Measurements from ENCODE around the gene GTF2F2.
"Not testable (repeated sequence)": the region's sequence is repeated elsewhere in the genome, so short reads cannot be mapped to it uniquely, and the experiment has no call there.

The GTF2F2 gene

DNA sequence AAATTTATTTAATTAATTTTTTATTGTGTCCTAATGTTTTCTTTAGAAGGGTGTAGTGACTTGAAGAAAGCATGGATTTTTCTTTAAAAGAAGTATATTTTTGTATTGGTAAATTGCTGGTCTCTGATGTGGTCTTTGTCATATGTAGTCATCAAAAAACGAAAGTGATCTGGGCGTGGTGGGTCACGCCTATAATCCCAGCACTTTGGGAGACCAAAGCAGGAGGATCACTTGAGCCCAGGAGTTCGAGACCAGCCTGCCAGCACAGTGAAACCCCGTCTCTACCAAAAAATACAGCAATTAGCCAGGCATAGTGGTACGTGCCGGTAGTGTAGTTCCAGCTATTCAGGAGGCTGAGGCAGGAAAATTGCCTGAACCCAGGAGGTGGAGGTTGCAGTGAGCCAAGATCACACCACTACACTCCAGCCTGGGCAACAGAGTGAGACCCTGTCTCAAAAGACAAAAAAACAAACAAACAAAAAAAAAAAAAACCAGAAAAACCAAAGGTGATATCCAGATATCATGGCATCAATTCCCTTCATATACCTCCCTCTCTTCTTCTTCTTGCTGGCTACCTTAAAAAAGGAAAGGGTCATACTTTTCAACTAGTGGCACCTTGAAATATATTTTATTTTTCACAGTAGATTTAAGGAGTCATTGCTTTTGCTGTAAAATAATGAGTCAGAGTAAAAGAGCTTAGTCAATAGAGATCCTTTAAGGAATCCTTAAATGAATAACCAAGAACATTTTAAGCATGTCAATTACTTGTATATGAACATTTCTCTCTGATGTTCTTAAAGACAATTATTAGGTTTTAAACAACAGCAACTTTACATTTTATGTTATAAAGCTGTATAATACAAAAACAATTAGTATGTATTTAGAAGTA lies 60.6 kb downstream of the GTF2F2 start:
- no peak for DNase-seq

DNA sequence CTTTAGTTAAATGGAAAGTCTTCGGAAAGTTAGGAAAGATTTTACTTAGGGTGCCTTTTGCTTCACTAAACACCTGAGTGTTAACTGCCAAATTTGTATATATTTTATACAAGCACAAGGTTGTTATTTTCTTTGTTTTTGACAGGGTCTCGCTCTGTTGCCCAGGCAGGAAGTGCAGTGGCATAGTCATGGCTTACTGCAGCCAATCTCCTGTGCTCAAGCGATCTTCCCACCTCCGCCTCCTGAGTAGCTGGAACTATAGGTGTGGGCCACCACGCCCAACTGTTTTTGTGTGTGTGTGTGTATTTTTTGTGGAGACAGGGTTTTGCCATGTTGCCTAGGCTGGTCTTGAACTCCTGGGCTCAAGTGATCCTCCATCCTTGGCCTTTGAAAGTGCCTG lies 64.4 kb downstream of the GTF2F2 start:
- no peak for DNase-seq

DNA sequence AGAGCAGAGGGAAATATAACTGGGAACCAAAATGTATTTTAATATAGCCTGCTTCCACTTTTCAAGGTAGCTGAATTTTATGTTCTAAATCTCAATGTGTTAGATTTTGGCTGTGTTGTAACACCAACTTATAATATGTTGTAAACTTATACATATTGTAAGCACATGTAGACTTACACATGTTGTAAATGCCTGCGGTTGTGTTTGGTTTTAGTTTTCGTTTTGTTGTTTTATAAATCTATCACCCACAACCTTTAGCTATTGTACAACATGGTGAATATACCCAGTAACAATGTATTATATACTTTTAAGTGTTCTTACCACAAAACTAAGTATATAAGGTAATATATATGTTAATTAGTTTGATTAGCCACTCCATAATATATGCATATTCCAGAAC lies 65.0 kb downstream of the GTF2F2 start:
- no peak for DNase-seq

DNA sequence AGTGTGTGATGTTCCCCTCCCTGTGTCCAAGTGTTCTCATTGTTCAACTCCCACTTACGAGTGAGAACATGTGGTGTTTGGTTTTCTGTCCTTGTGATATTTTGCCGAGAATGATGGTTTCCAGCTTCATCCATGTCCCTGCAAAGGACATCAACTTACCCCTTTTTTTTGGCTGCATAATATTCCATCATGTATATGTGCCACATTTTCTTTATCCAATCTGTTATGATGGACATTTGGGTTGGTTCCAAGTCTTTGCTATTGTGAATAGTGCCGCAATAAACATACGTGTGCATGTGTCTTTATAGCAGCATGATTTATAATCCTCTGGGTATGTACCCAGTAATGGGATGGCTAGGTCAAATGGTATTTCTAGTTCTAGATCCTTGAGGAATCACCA lies 68.8 kb downstream of the GTF2F2 start:
- DNase-seq = not testable (repeated sequence)

DNA sequence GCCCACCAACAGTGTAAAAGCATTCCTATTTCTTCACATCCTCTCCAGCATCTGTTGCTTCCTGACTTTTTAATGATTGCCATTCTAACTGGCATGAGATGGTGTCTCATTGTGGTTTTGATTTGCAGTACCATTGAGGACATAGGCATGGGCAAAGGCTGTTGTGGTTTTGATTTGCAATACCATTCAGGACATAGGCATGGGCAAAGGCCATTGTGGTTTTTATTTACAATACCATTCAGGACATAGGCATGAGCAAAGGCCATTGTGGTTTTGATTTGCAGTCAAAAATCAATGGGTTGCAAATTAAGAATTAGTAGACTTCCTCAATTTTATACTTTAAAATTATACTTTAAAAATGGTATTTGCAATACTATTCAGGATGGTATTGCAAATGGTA lies 69.2 kb downstream of the GTF2F2 start:
- DNase-seq = not testable (repeated sequence)

DNA sequence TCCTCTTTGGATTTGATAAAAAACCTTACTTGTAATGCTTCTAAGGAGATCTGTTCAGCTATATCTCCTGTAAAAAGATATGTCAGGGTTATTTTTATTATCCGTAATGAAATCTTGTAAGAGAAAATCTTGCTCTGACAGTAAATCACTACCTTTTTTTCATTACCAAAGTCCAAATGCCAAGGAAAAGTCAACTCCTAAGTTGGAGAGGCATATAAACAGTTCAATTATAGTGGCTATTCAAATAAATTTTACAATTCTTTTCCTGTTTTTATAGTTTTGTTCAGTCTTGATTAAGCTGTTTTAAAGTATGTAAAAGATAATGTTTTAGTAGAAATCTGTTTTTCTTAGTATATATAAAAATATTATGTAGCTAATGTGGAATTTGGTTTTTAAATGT lies 71.6 kb downstream of the GTF2F2 start:
- DNase-seq = no peak

DNA sequence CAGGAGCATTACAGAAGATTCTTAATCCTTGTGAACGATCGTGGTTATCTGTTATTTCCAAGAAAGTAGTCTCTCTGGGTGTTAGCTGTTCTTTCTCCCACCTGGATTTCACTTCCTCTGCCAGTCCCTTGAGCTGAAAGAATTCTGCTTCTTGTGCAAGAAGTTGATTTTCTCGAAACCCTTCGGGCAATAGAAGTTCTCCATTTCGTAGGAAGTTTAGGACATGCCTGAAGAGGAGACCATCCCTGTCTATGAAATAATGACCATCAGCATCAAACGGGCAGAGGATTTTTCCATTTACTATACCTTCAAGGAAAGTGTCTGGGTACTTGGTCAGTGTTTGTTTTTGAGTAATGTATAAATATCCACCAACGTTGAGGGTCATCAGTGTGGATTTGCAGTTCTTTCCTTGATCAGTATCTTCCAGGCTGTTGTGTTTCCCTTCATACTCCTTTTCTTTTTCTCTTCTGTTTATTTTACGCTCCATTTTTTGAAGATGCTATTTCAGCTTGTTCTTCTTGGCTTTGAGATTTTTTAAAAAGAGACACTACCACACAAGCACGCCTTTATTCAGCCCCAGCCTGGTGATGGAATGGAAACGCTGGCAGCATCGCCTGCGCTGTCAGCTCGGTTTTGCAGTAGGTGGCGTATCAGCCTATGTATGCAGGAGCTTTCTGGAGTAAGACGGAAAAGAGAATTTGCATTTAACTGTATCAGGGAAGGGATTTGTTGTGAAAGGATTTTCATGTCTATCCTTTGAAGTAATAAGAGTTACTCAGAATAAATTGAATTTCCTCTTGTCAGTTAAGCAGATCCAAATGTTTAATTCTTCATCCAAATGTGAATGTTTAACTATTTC lies 74.0 kb downstream of the GTF2F2 start:
- DNase-seq = no peak

DNA sequence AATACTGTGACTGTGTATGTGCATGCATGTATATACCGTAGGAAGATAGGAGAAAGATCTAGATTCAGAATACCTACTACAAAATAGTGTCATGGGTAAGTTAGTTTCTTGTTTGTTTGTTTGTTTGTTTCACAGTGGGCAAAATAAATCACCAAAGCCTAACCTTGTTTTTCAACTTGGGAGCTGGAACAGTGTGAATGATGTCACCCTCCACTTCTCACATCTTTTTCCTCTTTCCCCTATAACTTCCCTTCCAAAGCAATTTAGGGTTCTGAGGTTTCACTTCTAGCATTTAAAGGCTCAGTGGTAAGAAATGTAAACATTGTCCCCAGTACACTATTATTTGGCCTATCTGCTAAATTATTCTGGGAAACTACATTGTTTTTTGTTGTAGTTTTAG lies 75.1 kb downstream of the GTF2F2 start:
- DNase-seq = no peak

DNA sequence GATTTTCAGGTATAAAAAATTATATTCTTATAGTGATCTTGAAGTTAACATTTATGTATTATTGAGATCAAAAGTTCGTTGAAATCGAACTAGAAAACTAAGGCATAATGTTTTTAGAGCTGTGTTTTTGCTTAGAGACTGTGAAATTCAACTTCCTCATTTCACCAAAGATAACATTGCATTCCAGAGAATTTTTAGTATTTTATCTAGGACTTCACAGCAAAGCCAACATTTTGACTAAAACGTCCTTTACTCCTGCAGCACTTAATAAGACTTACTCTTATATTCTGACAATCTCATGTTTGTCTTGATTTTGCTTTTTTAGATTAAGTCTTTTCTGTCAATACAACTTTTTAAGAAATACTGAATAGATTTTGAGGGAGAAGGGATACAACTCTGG lies 75.8 kb downstream of the GTF2F2 start:
- DNase-seq = no peak

DNA sequence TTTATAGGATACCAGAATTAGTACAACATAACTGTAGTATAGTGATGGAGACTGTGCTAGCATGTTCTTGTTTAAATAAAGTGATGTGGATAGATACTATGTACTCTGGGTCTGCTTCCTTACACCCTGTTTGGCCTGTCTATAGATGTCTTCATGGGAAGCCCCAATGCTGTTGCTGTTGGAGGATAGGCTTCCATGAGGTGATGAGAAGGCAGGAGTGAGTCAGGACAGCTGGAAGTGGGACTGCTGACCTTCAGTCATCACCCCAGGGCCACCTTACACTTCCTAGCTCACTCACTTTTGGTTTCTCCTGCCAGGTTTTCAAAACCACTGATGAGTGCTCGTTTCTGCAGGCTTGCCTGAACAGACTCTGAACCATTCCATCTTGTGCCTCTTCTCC lies 76.3 kb downstream of the GTF2F2 start:
- DNase-seq = no peak

DNA sequence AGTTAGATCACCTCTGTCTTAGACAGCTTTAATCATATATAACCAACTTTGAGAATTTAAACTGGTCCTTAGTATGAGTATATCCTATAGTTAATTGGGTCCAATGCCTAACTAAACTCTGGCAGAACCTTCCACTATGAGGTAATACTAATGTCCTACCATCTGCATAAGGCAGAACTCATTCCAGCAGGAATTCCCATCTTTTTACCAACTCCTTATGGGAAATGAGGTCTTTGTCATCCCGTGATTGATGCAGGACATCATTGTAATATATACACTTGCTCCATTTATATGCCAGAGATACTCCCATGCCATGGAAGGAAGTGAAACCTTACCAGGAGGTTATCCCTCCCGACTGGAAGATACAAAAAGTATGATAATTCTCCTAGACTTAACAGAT lies 77.7 kb downstream of the GTF2F2 start:
- DNase-seq = no peak

DNA sequence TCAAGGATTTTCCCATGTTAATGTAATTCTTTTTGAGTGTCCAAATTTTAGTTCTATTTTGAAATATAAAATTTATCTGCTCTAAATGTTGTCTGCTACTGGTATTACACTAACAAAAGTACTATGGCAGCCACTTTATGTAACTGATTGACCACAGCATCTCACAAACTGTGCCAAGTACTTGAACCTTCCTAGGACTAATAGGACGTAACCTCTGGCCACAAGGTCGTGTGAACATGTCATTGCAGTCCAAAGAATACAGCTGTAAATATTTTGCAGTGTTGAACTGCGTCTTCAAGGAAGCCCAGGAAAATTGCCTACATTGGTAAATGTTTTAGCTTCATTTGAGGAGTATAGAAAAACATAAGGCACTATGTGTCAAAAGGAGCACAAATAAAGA lies 78.6 kb downstream of the GTF2F2 start:
- no peak for DNase-seq

DNA sequence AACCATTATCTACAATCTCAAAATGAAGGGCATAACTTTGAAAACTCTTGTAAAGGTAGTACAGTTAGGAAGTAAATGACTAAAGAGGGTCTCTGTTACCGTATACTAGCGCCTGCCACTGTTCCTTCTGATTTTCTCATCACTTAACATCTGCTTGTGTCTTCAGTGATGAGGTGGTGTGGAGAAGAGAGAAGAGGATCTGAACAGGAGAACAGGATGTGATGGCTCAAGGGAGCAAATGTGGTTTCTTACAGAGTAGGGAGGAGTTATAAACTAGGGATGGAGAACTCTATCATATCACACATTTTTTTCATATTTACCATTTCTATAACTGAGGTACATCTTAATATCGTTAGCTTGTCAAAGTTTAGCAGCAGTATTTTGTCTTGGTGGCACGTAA lies 79.4 kb downstream of the GTF2F2 start:
- no peak for DNase-seq

DNA sequence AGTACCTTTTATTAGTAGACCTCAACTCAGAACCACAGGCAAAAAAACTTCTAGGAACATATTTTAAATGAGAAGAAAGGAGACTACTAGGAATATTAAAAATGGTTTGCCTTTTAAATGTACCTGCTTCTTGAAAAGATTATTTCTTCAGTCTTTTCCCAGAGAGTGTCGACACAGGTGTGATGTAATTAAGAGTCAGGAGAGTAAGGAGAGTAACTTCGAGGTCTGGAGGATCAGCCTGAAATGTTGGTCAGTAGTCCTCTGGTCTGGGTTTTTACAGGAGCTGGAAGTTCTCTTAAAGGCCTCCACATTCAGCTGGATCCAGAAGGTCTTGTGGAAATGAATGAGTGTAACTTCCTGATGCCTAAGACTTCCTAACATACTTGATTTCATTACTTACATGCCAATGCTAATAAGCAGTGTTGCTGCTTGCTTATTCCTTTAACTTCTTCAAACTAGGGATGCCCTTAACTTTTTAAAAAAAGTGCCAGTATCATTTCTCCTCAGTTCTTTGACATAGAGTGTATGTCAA lies 80.5 kb downstream of the GTF2F2 start, which contains the start of gene KCTD4:
KCTD4 (minus strand) TSS at position 345 of the 532 bp plus-strand sequence. CDS start 6,478 bp downstream, outside the sequence.
- DNase-seq = no peak

DNA sequence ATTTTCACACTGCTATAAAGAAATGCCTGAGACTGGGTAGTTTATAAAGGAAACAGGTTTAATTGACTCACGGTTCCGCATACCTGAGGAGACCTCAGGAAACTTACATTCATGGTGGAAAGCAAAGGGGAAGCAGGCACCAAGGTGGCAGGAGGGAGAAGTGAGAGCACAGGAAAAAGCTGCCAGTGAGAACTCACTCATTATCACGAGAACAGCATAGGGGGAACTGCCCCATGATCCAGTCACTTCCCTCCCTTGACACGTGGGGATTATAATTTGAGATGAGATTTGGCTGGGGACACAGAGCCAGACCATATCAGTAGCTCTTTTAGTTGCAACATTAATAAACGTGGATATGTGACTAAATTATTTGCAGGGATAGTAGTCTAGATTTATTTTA lies 84.8 kb downstream of the GTF2F2 start:
- no peak for DNase-seq

DNA sequence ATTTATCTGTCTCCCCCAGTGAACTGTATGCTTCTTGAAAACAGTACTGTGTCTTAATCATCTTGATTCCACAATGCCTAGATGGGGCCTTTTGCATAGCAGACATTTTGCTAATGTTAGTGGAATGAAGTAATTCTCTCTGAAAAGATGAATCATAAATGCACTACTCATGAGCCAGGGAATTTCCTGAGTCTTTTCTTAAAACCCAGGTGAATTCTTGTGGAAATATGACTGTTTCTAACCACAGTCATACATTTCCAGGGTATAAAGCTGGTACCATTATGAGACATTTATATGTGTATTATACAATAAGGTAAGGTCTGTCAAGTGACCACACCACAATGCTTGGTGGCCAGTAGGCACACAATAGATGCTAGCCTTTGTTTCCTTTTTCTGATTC lies 86.0 kb downstream of the GTF2F2 start:
- DNase-seq = no peak

DNA sequence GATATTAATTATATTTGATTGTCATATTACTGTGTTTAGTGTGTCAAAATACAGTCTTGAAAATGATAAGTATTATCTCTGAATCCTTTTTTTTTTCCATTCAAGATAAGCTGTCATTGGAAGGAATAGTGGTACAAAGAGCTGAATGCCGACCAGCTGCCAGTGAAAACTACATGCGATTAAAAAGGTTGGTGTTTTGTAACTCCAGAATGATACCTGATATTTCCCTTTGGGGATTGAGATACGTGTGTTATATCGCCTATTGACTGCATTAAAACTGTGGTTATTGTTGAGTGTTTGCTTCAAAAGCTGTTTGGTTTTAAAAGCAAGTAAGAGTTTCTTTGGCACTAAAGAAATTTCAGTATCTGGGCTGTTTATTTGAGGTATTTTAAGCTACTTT lies 87.0 kb downstream of the GTF2F2 start:
- peak; percentile 62 for DNase-seq

DNA sequence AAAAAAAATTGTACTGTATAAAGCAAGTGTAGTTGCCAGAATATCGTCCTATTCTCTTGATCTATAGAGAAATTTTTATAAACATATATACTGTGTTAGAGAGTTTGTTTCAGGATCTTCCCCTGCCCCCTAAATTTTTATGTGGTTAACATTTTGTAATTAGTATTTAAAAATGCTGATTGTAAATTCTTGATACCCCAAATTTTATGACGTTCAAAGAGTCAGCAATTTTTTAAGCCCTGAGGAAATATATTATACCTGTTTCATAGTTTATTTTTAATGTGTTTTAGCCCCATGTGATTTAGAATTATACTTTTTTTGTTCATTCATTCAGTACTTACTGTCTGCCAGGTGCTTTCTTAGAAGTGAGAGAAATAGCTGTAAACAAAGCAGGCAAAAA lies 87.8 kb downstream of the GTF2F2 start:
- no peak for DNase-seq

DNA sequence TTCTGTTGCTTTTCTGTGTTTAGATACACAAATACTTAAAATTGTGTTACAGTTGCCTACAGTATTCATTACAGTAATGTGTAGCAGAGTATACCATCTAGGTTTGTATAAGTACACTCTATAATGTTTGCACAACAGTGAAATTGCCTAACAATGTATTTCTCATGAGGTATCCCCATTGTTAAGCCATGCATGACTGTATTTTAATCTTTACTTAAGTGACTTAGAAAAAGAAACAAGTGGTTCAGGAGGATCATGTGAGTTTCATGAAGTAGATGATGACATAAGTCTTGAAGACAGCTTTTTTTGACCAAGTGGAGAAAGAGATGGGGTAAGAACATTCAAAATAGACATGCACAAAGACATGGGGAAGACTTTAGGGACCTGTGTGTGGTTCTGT lies 88.9 kb downstream of the GTF2F2 start:
- DNase-seq = no peak

DNA sequence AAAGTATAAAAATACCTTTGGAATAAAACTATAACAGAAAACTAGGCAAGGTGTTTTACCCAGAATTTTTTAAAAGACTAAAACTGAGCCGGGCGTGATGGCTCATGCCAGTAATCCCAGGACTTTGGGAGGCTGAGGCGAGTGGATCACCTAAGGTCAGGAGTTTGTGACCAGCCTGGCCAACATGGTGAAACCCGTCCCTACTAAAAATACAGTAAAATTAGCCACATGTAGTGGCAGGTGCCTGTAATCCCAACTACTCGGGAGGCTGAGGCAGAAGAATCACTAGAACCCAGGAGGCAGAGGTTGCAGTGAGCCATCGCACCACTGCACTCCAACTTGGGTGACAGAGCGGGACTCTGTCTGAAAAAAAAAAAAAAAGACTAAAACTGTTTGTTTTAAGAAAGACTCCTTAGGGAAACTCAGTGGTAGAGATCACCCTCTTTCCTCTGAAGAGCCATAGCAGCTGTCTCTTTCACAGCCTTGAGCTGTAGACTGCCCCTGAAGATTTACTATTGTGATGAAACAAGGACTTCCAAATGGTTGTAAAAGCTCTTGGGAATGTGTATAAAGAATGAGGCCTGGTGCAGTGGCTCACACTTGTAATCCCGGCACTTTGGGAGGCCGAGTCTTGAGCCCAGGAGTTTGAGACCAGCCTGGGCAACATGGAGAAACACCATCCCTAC lies 95.2 kb downstream of the GTF2F2 start:
- DNase-seq = no peak

DNA sequence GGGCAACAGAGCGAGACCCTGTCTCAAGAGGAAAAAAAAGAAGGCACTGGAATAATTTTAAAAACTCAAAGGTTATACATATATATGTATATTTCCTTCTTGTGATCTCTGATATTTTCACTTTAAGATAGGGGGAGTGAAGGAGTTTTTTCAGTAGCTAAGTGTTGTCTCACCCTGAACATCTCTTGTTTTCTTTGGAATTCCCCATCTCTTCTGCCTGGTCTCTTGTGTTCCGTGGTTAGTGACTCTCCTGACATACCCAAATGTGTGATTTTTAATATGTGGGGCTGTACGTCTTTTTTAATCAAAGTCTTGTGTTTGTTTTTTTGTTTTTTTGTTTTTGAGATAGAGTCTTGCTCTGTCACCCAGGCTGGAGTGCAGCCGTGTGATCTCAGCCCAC lies 95.9 kb downstream of the GTF2F2 start:
- no peak for DNase-seq

DNA sequence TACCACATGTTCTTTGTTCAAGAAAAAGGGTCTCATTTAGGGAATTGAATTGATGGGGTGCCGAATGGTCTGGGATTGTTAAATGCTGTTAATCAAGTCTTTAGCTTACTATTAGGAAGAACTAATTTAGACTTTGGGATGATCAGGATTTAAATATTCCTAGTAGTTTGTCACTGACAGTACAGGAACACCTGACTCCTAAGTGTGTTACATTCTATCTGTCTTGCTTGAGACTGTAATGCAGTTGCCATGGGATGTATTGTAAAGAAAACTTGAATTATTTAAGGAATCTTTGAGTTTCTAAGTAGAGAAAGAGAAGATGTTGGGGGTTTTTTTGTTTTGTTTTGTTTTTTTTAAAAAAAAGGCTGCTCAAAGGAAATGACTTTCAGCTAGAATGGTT lies 98.4 kb downstream of the GTF2F2 start:
- DNase-seq = no peak

All from NCI-H2107 (cell line).